GM19397 (cell line): ENCODE results near the gene AMIGO2.
"Not testable (repeated sequence)": the region's sequence is repeated elsewhere in the genome, so short reads cannot be mapped to it uniquely, and the experiment has no call there.

Source experiments
- ATAC-seq: cut with Tn5 transposase; IDR thresholded peaks from one replicate; pipeline ENCODE4 v1.9.1; 2021; ENCODE audit warnings: mild to moderate bottlenecking, moderate library complexity; ENCODE audit not compliant: unreplicated experiment

Gene AMIGO2

GRCh38 chr12:47075192-47076084 lies 4.3 kb downstream of the AMIGO2 start:
- no peak for ATAC-seq

GRCh38 chr12:47074757-47075156 lies 5.0 kb downstream of the AMIGO2 start:
- no peak for ATAC-seq

- no peak for ATAC-seq
Measured at GRCh38 chr12:47073951-47074350, 5.8 kb downstream of the AMIGO2 start.

- ATAC-seq = no peak
Measured at GRCh38 chr12:47071241-47071852, 8.4 kb downstream of the AMIGO2 start.

GRCh38 chr12:47070310-47070709 lies 9.4 kb downstream of the AMIGO2 start:
- no peak for ATAC-seq

- no peak for ATAC-seq
Measured at GRCh38 chr12:47068539-47068938, 11.2 kb downstream of the AMIGO2 start.

- ATAC-seq = no peak
Measured at GRCh38 chr12:47067771-47068431, 11.9 kb downstream of the AMIGO2 start.

GRCh38 chr12:47067176-47067575 lies 12.6 kb downstream of the AMIGO2 start:
- ATAC-seq = no peak

- ATAC-seq = no peak
Measured at GRCh38 chr12:47066278-47067025, 13.3 kb downstream of the AMIGO2 start.

GRCh38 chr12:47065546-47065945 lies 14.2 kb downstream of the AMIGO2 start:
- ATAC-seq = no peak

- not testable (repeated sequence) for ATAC-seq
Measured at GRCh38 chr12:47058640-47059039, 21.1 kb downstream of the AMIGO2 start.

GRCh38 chr12:47056944-47057343 lies 22.8 kb downstream of the AMIGO2 start:
- ATAC-seq = not testable (repeated sequence)

- ATAC-seq = not testable (repeated sequence)
Measured at GRCh38 chr12:47055856-47056255, 23.9 kb downstream of the AMIGO2 start.

GRCh38 chr12:47054659-47055058 lies 25.1 kb downstream of the AMIGO2 start:
- ATAC-seq = no peak

GRCh38 chr12:47053961-47054360 lies 25.8 kb downstream of the AMIGO2 start:
- ATAC-seq = no peak

- no peak for ATAC-seq
Measured at GRCh38 chr12:47052274-47052673, 27.5 kb downstream of the AMIGO2 start.

GRCh38 chr12:47051291-47051690 lies 28.5 kb downstream of the AMIGO2 start:
- not testable (repeated sequence) for ATAC-seq

GRCh38 chr12:47048541-47048940 lies 31.2 kb downstream of the AMIGO2 start:
- ATAC-seq = no peak

GRCh38 chr12:47041327-47041726 lies 38.4 kb downstream of the AMIGO2 start:
- no peak for ATAC-seq

- no peak for ATAC-seq
Measured at GRCh38 chr12:47039756-47040155, 40.0 kb downstream of the AMIGO2 start.

GRCh38 chr12:47039079-47039478 lies 40.7 kb downstream of the AMIGO2 start:
- no peak for ATAC-seq
